ENCODE data around the gene NRAP. TPM values are rescaled to one million over a fixed set of nuclear protein-coding genes. Genes with fewer than 3 reads are reported as not detected.

The NRAP gene
- total and polyA plus RNA-seq, 10 of the 15 experiments (the other 5 are each of a cell fraction or from before 2014, with no cell fraction given): not detected

- TF ChIP-seq MLLT1 (IDR thresholded peaks at IDR 0.05): no peak
- no peak for TF ChIP-seq NR2C2 (IDR thresholded peaks at IDR 0.05; ENCODE audit: borderline replicate concordance, control insufficient read depth, insufficient read length, low read depth)
- no peak for TF ChIP-seq SUPT20H (IDR thresholded peaks at IDR 0.05; ENCODE audit: borderline replicate concordance, control insufficient read depth, low read depth, low read length)
- TF ChIP-seq ZNF217 (IDR thresholded peaks at IDR 0.05): no peak
- TF ChIP-seq MEF2B (IDR thresholded peaks at IDR 0.05; ENCODE audit: partially characterized antibody, poor library complexity, severe bottlenecking): no peak
- no peak for TF ChIP-seq ZNF207 (IDR thresholded peaks at IDR 0.05; ENCODE audit: borderline replicate concordance)
- TF ChIP-seq ZZZ3 (IDR thresholded peaks at IDR 0.05; ENCODE audit: control insufficient read depth, insufficient read length, low read depth): no peak
These were observed 108.1 kb downstream of the NRAP start (continued) for GRCh38 chr10:113555751-113556150.

DNA sequence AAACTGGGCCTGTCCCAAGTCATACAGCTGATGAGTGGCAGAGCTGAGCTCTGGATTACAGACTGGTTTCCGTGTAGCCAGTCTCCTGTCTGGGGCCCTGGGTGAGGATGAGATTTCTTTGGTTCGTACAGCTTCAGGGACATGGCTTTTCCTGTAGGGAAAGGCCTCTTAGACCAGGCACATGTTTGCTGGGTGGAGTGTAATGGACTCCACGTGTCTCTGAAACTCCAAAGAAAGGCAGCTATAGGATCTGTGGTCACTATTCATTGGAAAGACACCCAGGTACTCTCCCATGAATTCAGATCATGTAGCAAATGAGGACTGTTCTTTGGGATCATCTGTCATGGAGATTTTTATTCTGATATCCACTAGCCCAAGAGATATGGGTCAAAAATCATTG is 108.6 kb downstream of the NRAP start:
- intact Hi-C loops (cut with micrococcal nuclease; ENCODE audit: unreplicated experiment) (no loop called here), in situ Hi-C loops (cut with MboI) (no loop called here)
- Histone ChIP-seq H3K79me2 (ENCODE audit: control insufficient read depth, insufficient read depth, low read length) (no peaks in the 10 kb centered on the region), H3K4me3 (no peak overlapping the region), H3K9ac (ENCODE audit: control insufficient read depth, insufficient read depth, low read length) (no peak overlapping the region), H3K4me2 (ENCODE audit: control insufficient read depth, insufficient read depth) (no peak overlapping the region), H4K20me1 (ENCODE audit: control insufficient read depth, insufficient read depth) (no peaks in the 10 kb centered on the region), H3K27ac (ENCODE audit: control insufficient read depth, insufficient read depth) (no peak overlapping the region), H3K4me1 (ENCODE audit: control insufficient read depth, insufficient read depth, low read length) (no peaks in the 10 kb centered on the region; the same call in 1 of the 2 replicates), H3K9me3 (replicated peaks; ENCODE audit: control insufficient read depth, insufficient read depth, low read length) (no peaks in the 10 kb centered on the region), H3K27me3 (replicated peaks in 1 of 2; ENCODE audit: control insufficient read depth in 2 of 2, insufficient read depth in 2 of 2, low read length in 1 of 2) (peaks cover 0 to 7% of the 10 kb centered on the region in 2 experiments; a peak in 3 of 4 replicates), H2AFZ (ENCODE audit: control insufficient read depth, low read depth, low read length) (no peak overlapping the region), H3K36me3 (ENCODE audit: control insufficient read depth in 2 of 2, insufficient read depth in 2 of 2, low read length in 1 of 2) (no peaks in the 10 kb centered on the region)
- 14% methylated on average over 3 of the region's 3 CpGs for WGBS (ENCODE audit: insufficient coverage, insufficient replicate concordance, low lambda C conversion rate, missing lambda C conversion rate)
- ATAC-seq: no peak
- SMC1A ChIA-PET (ENCODE audit: uncharacterized antibody, unreplicated experiment): no interaction called here
- CTCF ChIA-PET: interaction anchor here (1.1 kb wide), 1 partner anchor 27 kb away, joined by 4 read pairs; no protein-coding TSS in a partner anchor
- TF ChIP-seq IKZF2 (IDR thresholded peaks at IDR 0.05): no peak
- no peak for TF ChIP-seq NR2F1 (conservative IDR thresholded peaks at IDR 0.05)
- TF ChIP-seq, protein P1, sequence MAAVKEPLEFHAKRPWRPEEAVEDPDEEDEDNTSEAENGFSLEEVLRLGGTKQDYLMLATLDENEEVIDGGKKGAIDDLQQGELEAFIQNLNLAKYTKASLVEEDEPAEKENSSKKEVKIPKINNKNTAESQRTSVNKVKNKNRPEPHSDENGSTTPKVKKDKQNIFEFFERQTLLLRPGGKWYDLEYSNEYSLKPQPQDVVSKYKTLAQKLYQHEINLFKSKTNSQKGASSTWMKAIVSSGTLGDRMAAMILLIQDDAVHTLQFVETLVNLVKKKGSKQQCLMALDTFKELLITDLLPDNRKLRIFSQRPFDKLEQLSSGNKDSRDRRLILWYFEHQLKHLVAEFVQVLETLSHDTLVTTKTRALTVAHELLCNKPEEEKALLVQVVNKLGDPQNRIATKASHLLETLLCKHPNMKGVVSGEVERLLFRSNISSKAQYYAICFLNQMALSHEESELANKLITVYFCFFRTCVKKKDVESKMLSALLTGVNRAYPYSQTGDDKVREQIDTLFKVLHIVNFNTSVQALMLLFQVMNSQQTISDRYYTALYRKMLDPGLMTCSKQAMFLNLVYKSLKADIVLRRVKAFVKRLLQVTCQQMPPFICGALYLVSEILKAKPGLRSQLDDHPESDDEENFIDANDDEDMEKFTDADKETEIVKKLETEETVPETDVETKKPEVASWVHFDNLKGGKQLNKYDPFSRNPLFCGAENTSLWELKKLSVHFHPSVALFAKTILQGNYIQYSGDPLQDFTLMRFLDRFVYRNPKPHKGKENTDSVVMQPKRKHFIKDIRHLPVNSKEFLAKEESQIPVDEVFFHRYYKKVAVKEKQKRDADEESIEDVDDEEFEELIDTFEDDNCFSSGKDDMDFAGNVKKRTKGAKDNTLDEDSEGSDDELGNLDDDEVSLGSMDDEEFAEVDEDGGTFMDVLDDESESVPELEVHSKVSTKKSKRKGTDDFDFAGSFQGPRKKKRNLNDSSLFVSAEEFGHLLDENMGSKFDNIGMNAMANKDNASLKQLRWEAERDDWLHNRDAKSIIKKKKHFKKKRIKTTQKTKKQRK (IDR thresholded peaks at IDR 0.05; ENCODE audit: low read depth, low read length): no peak
- no peak for TF ChIP-seq NFYA (IDR thresholded peaks at IDR 0.05; ENCODE audit: borderline replicate concordance, low read depth, low read length)
- no peak for TF ChIP-seq PAX8 (IDR thresholded peaks at IDR 0.05)
- no peak for TF ChIP-seq STAT3 (IDR thresholded peaks at IDR 0.05; ENCODE audit: low read depth, low read length)
- TF ChIP-seq KLF5 (IDR thresholded peaks at IDR 0.05; ENCODE audit: partially characterized antibody): no peak
- TF ChIP-seq MTA3 (IDR thresholded peaks at IDR 0.05; ENCODE audit: borderline replicate concordance, low read length): no peak
- TF ChIP-seq KAT2A (conservative IDR thresholded peaks at IDR 0.05; ENCODE audit: control insufficient read depth, low read depth, low read length): no peak
- no peak for TF ChIP-seq NFXL1 (IDR thresholded peaks at IDR 0.05; ENCODE audit: borderline replicate concordance)
- POLR2A ChIA-PET: no interaction called here
- RAD21 ChIA-PET (ENCODE audit: unreplicated experiment): no interaction called here
- DNase-seq (ENCODE audit: low read depth, low spot score): no peak
- BruUV-seq (replicated peaks): no TSS peak
- FAIRE-seq: no peak

Measured in GM12878 (cell line).